ENCODE measurements around the gene TRIM63. TPM values are rescaled to one million over a fixed set of nuclear protein-coding genes. Genes with fewer than 3 reads are reported as not detected.

Gene TRIM63
- polyA plus RNA-seq, 2 of the 4 experiments (the other 2 are of a cell fraction), result not detected

DNA sequence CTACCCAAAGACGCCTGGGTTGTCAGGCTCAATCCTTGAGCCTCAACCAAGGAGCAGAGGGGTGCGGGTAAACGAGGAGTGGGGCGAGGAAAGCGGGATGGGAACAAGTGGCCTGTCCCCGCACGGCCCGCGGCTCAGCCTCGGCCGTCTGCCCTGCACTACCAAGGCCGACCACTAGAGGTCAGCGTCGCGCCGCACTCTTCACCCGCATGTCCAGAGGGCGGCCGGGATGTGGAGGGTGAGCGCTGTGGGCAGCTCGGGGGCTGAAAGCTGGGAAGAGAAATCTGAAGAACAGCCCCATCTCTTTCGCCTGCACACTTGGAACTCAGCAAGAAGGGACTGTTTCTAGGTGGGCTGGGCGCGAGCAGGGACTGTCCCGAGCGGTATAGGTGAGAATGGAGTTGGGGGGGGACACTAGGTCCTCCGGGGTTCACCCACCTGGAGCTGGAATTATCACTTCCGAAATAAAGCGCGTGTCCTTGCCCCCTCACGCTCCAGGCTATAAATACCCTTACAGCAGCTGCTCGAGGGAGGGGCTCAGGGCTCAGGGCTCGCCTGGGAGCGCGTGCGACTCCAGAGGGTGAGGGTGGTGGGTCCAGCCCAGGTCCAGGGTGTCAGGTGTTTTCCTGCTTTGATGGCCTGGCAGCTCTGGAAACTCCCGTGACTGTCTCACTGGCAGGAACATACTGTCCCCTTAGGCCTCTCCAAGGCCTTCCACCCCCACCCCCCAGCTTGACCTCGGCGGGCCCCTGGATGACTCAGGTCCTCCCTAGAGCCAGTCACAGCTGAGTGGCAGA lies 31.3 kb downstream of the TRIM63 start (continued):
- TF ChIP-seq FOSL2 (IDR thresholded peaks at IDR 0.05), result no peak
- TF ChIP-seq FOSL2 (CRISPR knock-in tag; IDR thresholded peaks at IDR 0.05), result no peak
- TF ChIP-seq TP53 (CRISPR knock-in tag; IDR thresholded peaks at IDR 0.05), result no peak
- TF ChIP-seq MAFK (IDR thresholded peaks at IDR 0.05; ENCODE audit: partially characterized antibody), result no peak
- no peak for TF ChIP-seq ZNF302 (CRISPR knock-in tag; IDR thresholded peaks at IDR 0.05)

DNA sequence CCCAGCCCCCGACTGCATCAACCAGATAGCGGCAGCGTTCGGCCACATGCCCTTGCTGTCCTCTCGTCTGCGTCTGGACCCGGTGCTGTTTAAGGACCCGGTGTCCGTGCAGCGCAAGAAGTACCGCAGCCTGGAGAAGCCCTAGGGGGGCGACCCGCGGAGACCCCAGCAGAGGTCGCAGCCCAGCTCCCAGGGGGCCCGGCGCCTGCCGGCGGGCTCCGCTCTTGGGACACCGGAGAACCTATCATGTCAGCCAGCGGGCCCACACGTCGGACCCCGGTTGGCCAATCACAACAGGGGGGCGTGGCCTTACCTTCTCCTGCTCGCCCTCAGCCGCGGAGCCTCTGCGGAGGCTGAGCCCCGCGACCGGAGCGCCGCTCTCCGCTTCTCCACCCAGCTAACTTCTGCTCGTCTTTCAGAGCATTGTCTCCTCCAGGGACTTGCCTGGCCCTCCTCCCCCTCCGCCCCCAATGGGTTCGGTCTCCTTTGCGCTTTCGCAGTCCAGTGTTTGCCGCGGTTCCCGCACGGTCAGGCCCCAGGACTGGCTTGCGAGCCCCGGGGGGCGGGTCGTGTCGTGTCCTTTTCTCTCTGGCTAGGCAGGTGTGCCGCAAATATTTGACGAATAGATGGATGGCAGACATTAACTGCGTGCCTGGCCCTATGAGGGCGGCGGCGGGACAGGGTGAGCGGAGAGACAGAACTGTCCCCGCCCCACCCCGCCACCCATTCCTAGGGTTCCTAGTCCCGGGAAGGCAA lies 32.0 kb downstream of the TRIM63 start:
- Histone ChIP-seq H3K27ac (peak overlapping the region; percentile 72 to 87), H3K4me2 (peak overlapping the region; percentile 99), H3K4me1 (peaks cover 11% of the 10 kb centered on the region), H3K9me3 (no peaks in the 10 kb centered on the region), H3K4me3 (peak overlapping the region; percentile 70)
- FAIRE-seq, result no peak
- ChIA-PET CTCF (interaction anchor here (0.7 to 3.1 kb wide), 29 partner anchors 9 to 382 kb away, joined by 3 to 30 read pairs (median 4); partner anchors contain the start of gene SLC30A2), POLR2A (no interaction called here)
- ATAC-seq, result peak; percentile 91 to 96
- WGBS (ENCODE audit: missing lambda C conversion rate), result 3% methylated on average over 11 of the region's 60 CpGs
- DNase-seq (ENCODE audit: low read depth in 1 of 2, low spot score in 1 of 2), result peak; percentile 87 to 93
- TF ChIP-seq CHD4 (IDR thresholded peaks at IDR 0.05; ENCODE audit: borderline replicate concordance), result no peak
- TF ChIP-seq HDAC2 (IDR thresholded peaks at IDR 0.05), result no peak
- TF ChIP-seq MAFK (IDR thresholded peaks at IDR 0.05; ENCODE audit: partially characterized antibody), result no peak
- TF ChIP-seq ESRRA (IDR thresholded peaks at IDR 0.05; ENCODE audit: borderline replicate concordance, low read length), result no peak
- TF ChIP-seq MYC (IDR thresholded peaks at IDR 0.05; ENCODE audit: borderline replicate concordance, low read length), result no peak
- no peak for TF ChIP-seq EHF (CRISPR knock-in tag; IDR thresholded peaks at IDR 0.05)
- TF ChIP-seq PHF8 (IDR thresholded peaks at IDR 0.05; ENCODE audit: borderline replicate concordance, low read depth), result peak; percentile 33; the same call in 1 of the 2 replicates
- TF ChIP-seq, protein P1, sequence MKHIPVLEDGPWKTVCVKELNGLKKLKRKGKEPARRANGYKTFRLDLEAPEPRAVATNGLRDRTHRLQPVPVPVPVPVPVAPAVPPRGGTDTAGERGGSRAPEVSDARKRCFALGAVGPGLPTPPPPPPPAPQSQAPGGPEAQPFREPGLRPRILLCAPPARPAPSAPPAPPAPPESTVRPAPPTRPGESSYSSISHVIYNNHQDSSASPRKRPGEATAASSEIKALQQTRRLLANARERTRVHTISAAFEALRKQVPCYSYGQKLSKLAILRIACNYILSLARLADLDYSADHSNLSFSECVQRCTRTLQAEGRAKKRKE (CRISPR knock-in tag; IDR thresholded peaks at IDR 0.05; ENCODE audit: low read depth), result no peak
- no peak for TF ChIP-seq CBX2 (IDR thresholded peaks at IDR 0.05; ENCODE audit: borderline replicate concordance, low read depth)
- no peak for TF ChIP-seq RARB (CRISPR knock-in tag; IDR thresholded peaks at IDR 0.05)
- TF ChIP-seq, protein P2, sequence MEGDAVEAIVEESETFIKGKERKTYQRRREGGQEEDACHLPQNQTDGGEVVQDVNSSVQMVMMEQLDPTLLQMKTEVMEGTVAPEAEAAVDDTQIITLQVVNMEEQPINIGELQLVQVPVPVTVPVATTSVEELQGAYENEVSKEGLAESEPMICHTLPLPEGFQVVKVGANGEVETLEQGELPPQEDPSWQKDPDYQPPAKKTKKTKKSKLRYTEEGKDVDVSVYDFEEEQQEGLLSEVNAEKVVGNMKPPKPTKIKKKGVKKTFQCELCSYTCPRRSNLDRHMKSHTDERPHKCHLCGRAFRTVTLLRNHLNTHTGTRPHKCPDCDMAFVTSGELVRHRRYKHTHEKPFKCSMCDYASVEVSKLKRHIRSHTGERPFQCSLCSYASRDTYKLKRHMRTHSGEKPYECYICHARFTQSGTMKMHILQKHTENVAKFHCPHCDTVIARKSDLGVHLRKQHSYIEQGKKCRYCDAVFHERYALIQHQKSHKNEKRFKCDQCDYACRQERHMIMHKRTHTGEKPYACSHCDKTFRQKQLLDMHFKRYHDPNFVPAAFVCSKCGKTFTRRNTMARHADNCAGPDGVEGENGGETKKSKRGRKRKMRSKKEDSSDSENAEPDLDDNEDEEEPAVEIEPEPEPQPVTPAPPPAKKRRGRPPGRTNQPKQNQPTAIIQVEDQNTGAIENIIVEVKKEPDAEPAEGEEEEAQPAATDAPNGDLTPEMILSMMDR (IDR thresholded peaks at IDR 0.05), result no peak; the same call in 2 of the 3 replicates
- TF ChIP-seq POLR2AphosphoS2 (conservative IDR thresholded peaks at IDR 0.05; ENCODE audit: low read length), result no peak
- TF ChIP-seq POLR2A (IDR thresholded peaks at IDR 0.05; ENCODE audit: low read length), result peak; percentile 72
- TF ChIP-seq, protein P3, sequence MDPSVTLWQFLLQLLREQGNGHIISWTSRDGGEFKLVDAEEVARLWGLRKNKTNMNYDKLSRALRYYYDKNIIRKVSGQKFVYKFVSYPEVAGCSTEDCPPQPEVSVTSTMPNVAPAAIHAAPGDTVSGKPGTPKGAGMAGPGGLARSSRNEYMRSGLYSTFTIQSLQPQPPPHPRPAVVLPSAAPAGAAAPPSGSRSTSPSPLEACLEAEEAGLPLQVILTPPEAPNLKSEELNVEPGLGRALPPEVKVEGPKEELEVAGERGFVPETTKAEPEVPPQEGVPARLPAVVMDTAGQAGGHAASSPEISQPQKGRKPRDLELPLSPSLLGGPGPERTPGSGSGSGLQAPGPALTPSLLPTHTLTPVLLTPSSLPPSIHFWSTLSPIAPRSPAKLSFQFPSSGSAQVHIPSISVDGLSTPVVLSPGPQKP (IDR thresholded peaks at IDR 0.05; ENCODE audit: low read depth, low read length), result no peak
- no peak for TF ChIP-seq SMC3 (IDR thresholded peaks at IDR 0.05)
- no peak for TF ChIP-seq CEBPB (IDR thresholded peaks at IDR 0.05)
- no peak for TF ChIP-seq TFCP2L1 (CRISPR knock-in tag; IDR thresholded peaks at IDR 0.05)
- no peak for TF ChIP-seq NPAS2 (CRISPR knock-in tag; IDR thresholded peaks at IDR 0.05; ENCODE audit: borderline replicate concordance)
- no peak for TF ChIP-seq NR3C1 (IDR thresholded peaks at IDR 0.05)
- no peak for TF ChIP-seq HOXA7 (CRISPR knock-in tag; IDR thresholded peaks at IDR 0.05)
- no peak for TF ChIP-seq ZSCAN20 (CRISPR knock-in tag; IDR thresholded peaks at IDR 0.05)
- no peak for TF ChIP-seq RCOR1 (IDR thresholded peaks at IDR 0.05; ENCODE audit: low read depth, low read length)
- TF ChIP-seq, protein P4, sequence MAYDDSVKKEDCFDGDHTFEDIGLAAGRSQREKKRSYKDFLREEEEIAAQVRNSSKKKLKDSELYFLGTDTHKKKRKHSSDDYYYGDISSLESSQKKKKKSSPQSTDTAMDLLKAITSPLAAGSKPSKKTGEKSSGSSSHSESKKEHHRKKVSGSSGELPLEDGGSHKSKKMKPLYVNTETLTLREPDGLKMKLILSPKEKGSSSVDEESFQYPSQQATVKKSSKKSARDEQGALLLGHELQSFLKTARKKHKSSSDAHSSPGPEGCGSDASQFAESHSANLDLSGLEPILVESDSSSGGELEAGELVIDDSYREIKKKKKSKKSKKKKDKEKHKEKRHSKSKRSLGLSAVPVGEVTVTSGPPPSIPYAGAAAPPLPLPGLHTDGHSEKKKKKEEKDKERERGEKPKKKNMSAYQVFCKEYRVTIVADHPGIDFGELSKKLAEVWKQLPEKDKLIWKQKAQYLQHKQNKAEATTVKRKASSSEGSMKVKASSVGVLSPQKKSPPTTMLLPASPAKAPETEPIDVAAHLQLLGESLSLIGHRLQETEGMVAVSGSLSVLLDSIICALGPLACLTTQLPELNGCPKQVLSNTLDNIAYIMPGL (CRISPR knock-in tag; IDR thresholded peaks at IDR 0.05; ENCODE audit: borderline replicate concordance), result no peak
- TF ChIP-seq KDM5A (IDR thresholded peaks at IDR 0.05), result no peak
- no peak for TF ChIP-seq HEYL (CRISPR knock-in tag; IDR thresholded peaks at IDR 0.05)
- no peak for TF ChIP-seq MAZ (IDR thresholded peaks at IDR 0.05; ENCODE audit: borderline replicate concordance, low read depth, low read length)
- TF ChIP-seq FOSB (CRISPR knock-in tag; IDR thresholded peaks at IDR 0.05), result no peak
- TF ChIP-seq ZFP36 (IDR thresholded peaks at IDR 0.05; ENCODE audit: borderline replicate concordance, partially characterized antibody), result no peak
- TF ChIP-seq, protein P5, sequence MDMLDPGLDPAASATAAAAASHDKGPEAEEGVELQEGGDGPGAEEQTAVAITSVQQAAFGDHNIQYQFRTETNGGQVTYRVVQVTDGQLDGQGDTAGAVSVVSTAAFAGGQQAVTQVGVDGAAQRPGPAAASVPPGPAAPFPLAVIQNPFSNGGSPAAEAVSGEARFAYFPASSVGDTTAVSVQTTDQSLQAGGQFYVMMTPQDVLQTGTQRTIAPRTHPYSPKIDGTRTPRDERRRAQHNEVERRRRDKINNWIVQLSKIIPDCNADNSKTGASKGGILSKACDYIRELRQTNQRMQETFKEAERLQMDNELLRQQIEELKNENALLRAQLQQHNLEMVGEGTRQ (IDR thresholded peaks at IDR 0.05), result no peak
